ENCODE results near the gene ACOT11.

- no peak for TF ChIP-seq CTCF (IDR thresholded peaks at IDR 0.05; ENCODE audit: poor library complexity)
- no peak for TF ChIP-seq EZH2 (IDR thresholded peaks at IDR 0.05; ENCODE audit: borderline replicate concordance)
Measured at GRCh38 chr1:54516249-54516920, 31.6 kb upstream of the ACOT11 start.
